Hepatocyte (in vitro differentiated cells): ENCODE measurements around the gene PLCL1.

Source experiments
- EZH2 ChIP-seq: fragments of 200-600 bp; sonication (generic); IDR thresholded peaks from 2 replicates; pipeline ENCODE4 v1.6.1; 2016; ENCODE audit warnings: antibody characterized with exemption, mild to moderate bottlenecking, borderline replicate concordance
- TF ChIP-seq, protein P1 (sequence below): fragments of 200-600 bp; sonication (generic); IDR thresholded peaks from 2 replicates; pipeline ENCODE4 v1.5.1; 2016; ENCODE audit warnings: antibody characterized with exemption, mild to moderate bottlenecking; ENCODE audit not compliant: poor library complexity

DNA sequence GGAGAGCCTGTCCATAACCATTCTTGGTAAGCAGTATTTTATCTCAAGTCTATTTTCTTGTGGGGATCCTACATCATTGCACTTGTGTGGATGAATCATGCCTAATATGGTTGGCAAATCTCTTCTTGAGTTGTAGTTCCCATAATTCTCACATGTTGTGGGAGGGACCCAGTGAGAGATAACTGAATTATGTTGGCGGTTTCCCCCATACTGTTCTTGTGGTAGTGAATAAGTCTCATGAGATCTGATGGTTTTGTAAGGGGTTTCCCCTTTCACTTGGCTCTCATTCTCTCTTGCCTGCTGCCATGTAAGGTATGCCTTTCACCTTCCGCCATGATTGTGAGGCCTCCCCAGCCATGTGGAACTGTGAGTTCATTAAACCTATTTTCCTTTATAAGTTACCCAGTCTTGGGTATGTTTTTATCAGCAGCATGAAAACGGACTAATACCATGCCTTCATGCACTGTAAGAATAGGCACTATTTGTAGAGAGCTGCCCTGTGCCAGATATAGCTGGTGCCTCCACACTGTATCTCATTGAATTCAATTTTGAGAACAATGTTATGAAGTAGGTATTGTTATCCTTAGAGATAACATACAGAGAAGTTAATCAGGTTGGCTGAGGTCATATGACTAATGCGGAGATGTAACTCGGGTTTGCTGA, 148.3 kb downstream of the PLCL1 start:
- TF ChIP-seq, protein P1, sequence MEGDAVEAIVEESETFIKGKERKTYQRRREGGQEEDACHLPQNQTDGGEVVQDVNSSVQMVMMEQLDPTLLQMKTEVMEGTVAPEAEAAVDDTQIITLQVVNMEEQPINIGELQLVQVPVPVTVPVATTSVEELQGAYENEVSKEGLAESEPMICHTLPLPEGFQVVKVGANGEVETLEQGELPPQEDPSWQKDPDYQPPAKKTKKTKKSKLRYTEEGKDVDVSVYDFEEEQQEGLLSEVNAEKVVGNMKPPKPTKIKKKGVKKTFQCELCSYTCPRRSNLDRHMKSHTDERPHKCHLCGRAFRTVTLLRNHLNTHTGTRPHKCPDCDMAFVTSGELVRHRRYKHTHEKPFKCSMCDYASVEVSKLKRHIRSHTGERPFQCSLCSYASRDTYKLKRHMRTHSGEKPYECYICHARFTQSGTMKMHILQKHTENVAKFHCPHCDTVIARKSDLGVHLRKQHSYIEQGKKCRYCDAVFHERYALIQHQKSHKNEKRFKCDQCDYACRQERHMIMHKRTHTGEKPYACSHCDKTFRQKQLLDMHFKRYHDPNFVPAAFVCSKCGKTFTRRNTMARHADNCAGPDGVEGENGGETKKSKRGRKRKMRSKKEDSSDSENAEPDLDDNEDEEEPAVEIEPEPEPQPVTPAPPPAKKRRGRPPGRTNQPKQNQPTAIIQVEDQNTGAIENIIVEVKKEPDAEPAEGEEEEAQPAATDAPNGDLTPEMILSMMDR, result no peak
- TF ChIP-seq EZH2, result no peak
